Chondrocyte (in vitro differentiated cells): ENCODE results near the gene SLAMF8. TPM values are rescaled to one million over a fixed set of nuclear protein-coding genes. Genes with fewer than 3 reads are reported as not detected.

ENCODE experiments used
- DNase-seq: peaks from one replicate; pipeline ENCODE4 v3.0.0; 2021; ENCODE audit warnings: mixed read lengths, low spot score
- H3K27ac Mint-ChIP-seq: one replicate; pipeline ENCODE4 v1.8.0; 2021; ENCODE audit warnings: mild to moderate bottlenecking, moderate library complexity, mixed read lengths; ENCODE audit not compliant: unreplicated experiment
- H3K27me3 Mint-ChIP-seq: 2 replicates; pipeline ENCODE4 v1.8.0; 2021; ENCODE audit warnings: low read depth, mixed read lengths
- H3K36me3 Mint-ChIP-seq: 2 replicates; pipeline ENCODE4 v1.8.0; 2021; ENCODE audit warnings: low read depth, mixed read lengths
- H3K4me1 Mint-ChIP-seq: 2 replicates; pipeline ENCODE4 v1.8.0; 2021; ENCODE audit warnings: low read depth, mild to moderate bottlenecking, mixed read lengths
- H3K4me3 Mint-ChIP-seq: one replicate; pipeline ENCODE4 v1.8.0; 2021; ENCODE audit warnings: mild to moderate bottlenecking, moderate library complexity, mixed read lengths; ENCODE audit not compliant: unreplicated experiment
- H3K9me3 Mint-ChIP-seq: 2 replicates; pipeline ENCODE4 v1.8.0; 2021; ENCODE audit warnings: low read depth, mixed read lengths
- CTCF ChIP-seq: fragments of 200-600 bp; sonication (generic); IDR thresholded peaks from 2 replicates; pipeline ENCODE4 v1.5.0; 2021; ENCODE audit warnings: antibody characterized with exemption, mild to moderate bottlenecking, moderate library complexity
- total RNA-seq: library from RNA; stranded (reverse); gene quantifications from 3 replicates; pipeline ENCODE4 v1.2.1, GENCODE V29; 2021

Gene SLAMF8
- total RNA-seq, 1 donor from 2014 or later, result not detected

DNA sequence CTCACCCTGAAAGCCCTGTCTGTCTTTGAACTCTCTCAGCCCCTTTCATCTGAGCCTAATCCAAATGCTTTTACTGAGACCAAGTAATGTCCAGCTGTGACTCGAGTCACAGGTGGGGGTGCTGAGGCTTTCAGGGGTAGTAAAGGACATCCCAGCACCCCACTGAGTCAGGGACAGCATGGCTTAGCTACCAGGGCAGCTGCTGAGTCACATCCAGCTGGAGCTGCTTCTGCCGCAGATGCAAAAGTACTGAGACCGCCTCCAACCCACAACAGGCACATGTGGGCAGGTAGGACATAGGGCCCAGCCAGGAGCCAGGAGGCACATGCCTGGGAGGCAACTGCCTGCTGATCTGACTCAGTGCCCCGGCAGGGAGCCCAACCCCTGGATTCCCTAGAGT, 42.5 kb downstream of the SLAMF8 start:
- no peak overlapping the region for H3K27ac Mint-ChIP-seq
- no peaks in the 10 kb centered on the region for H3K9me3 Mint-ChIP-seq
- H3K36me3 Mint-ChIP-seq, result no peaks in the 10 kb centered on the region
- TF ChIP-seq CTCF, result no peak
- DNase-seq, result no peak
- no peaks in the 10 kb centered on the region for H3K27me3 Mint-ChIP-seq
- no peak overlapping the region for H3K4me3 Mint-ChIP-seq
- peaks cover 8% of the 10 kb centered on the region for H3K4me1 Mint-ChIP-seq

DNA sequence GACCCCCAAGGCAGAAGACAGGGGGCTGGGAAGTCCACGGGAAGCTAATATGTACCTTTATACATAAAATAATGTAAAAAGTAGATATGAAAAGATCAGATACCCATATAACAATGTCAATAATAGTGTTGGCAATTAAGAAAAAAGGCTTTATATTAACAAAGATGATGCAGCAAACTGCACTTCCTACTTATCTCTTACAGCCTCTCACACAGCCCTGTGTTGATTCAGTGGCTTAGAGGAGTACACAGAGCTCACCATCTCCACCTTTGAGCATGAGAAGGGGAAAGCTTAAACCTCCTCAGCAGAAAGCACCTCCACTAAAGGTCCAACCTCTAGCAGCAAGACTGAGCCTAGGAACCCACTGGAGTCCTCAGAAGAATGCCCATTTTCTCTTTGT, 42.9 kb downstream of the SLAMF8 start:
- no peak overlapping the region for H3K27ac Mint-ChIP-seq
- no peaks in the 10 kb centered on the region for H3K9me3 Mint-ChIP-seq
- H3K4me3 Mint-ChIP-seq, result no peak overlapping the region
- H3K4me1 Mint-ChIP-seq, result peaks cover 8% of the 10 kb centered on the region
- TF ChIP-seq CTCF, result no peak
- H3K27me3 Mint-ChIP-seq, result no peaks in the 10 kb centered on the region
- H3K36me3 Mint-ChIP-seq, result no peaks in the 10 kb centered on the region
- DNase-seq, result no peak

DNA sequence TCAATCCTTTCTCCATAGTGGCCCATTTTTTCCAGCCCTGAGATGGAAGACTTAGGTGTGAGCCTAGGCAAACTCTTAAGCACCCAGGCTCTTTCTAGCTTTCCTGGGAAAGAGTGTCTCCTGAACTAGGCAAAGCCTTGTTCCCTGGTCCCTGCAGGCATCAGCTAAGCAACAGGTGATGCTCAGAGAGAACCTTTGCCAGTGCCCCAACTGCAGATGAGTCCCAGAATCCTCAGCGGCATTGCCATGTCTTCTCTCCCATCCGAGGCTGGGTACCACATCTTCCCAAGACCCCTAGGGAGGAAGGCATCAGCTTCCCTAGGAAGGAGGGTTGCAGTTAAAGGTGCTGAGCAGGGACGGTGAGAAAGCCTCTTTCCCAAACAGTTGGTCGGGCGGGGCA, 44.0 kb downstream of the SLAMF8 start:
- DNase-seq, result no peak
- Mint-ChIP-seq H3K36me3 (no peaks in the 10 kb centered on the region), H3K4me1 (peaks cover 8% of the 10 kb centered on the region), H3K27me3 (no peaks in the 10 kb centered on the region), H3K4me3 (no peak overlapping the region), H3K9me3 (no peaks in the 10 kb centered on the region), H3K27ac (no peak overlapping the region)
- no peak for TF ChIP-seq CTCF

DNA sequence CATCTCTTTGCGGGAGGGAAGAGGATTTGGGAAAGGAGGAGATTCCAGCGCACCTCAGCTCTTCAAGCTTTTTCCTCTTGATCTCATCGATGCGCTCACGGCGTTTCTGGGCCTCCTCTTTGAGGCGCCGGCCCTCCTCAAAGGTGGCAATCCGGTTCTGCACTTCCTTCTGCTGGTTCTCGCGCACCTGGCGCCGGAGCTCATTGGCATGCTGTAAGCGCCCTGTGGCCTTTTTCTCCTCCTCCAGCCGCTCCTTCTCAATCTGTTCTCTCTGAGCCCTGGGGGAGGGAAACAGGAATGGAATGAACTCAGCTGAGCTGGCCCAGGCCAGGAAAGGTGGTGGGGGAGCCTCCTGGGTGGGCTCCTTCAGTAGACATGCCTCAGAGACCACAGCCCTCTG, 46.2 kb downstream of the SLAMF8 start:
- H3K27me3 Mint-ChIP-seq, result no peaks in the 10 kb centered on the region
- H3K4me1 Mint-ChIP-seq, result peaks cover 8% of the 10 kb centered on the region
- H3K9me3 Mint-ChIP-seq, result no peaks in the 10 kb centered on the region
- TF ChIP-seq CTCF, result no peak
- no peak overlapping the region for H3K4me3 Mint-ChIP-seq
- no peaks in the 10 kb centered on the region for H3K36me3 Mint-ChIP-seq
- no peak overlapping the region for H3K27ac Mint-ChIP-seq
- DNase-seq, result no peak

GRCh38 chr1:159873530-159874143, 47.0 kb downstream of the SLAMF8 start:
- peaks cover 8% of the 10 kb centered on the region for H3K4me1 Mint-ChIP-seq
- H3K9me3 Mint-ChIP-seq, result no peaks in the 10 kb centered on the region
- H3K36me3 Mint-ChIP-seq, result no peaks in the 10 kb centered on the region
- TF ChIP-seq CTCF, result no peak
- H3K27me3 Mint-ChIP-seq, result no peaks in the 10 kb centered on the region
- DNase-seq, result no peak
- no peak overlapping the region for H3K27ac Mint-ChIP-seq
- H3K4me3 Mint-ChIP-seq, result no peak overlapping the region
